Measurements from ENCODE around the gene SPEM3.

Gene SPEM3

GRCh38 chr17:7428557-7428956 is at the start of gene SPEM3:
Gene SPEM3, plus strand, starts transcription at chr17:7428857. Its CDS starts 46 bp downstream, at chr17:7428903.
- Histone ChIP-seq H3K36me3 (no peaks in the 10 kb centered on the region), H3K4me2 (no peak within 1 kb of the TSS), H4K20me1 (no peaks in the 10 kb centered on the region), H3K27ac (no peak within 1 kb of the TSS), H3K4me3 (no peak within 1 kb of the TSS), H3K4me1 (peaks cover 8% of the 10 kb centered on the region), H3K27me3 (no peaks in the 10 kb centered on the region), H3K9ac (no peak within 1 kb of the TSS), H3K9me3 (no peaks in the 10 kb centered on the region)
- no peak for TF ChIP-seq Cebpa-rat (IDR thresholded peaks at IDR 0.05)

DNA sequence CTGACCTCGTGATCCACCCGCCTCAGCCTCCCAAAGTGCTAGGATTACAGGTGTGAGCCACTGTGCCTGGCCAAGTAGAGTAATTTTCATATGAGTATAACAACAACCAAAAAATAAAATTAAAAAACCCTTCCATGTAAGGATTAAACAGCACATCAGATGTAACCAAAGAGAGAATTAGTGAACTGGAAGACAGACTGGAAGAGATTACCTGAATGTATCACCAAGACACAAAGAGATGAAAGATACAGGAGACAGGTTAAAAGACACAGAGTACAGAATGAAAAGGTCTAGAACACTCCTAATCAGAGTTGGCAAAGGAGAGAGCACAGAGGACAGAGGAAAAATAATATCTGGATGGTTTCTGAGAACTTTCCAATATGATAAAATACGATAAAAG is 49.5 kb upstream of the SPEM3 start:
- Histone ChIP-seq H3K4me3 (no peak overlapping the region), H3K36me3 (no peaks in the 10 kb centered on the region)

DNA sequence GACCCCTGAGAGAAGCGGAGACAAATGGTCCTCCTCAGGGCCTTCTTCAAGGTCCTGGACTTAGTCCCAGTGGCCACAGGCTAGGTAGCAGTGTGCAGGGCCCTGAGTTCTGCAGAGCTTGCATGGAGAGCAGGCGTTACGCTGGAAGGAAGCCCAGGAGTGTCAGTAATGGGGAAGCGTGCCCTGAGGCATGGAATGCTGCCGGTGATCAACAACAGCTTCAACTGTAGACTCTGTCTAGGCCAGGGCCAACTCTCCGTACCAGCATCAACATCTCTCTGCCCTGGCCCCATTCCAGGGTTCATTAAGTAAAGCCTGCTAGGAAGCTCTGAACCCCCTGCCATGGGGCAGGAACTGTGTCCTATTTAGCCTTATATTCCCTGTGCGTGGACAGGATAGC is 48.3 kb upstream of the SPEM3 start:
- Histone ChIP-seq H3K27me3 (peaks cover 62% of the 10 kb centered on the region), H3K9ac (no peak overlapping the region)

More for the DNA sequence above, 49.5 kb upstream of the SPEM3 start:
- Histone ChIP-seq H3K4me2 (no peak overlapping the region), H3K9me3 (peaks cover 20% of the 10 kb centered on the region), H3K4me1 (peaks cover 7% of the 10 kb centered on the region), H3K9ac (no peak overlapping the region), H3K27me3 (peaks cover 55% of the 10 kb centered on the region), H3K27ac (no peak overlapping the region), H4K20me1 (peaks cover 7% of the 10 kb centered on the region; the same call in 1 of the 2 replicates)
- TF ChIP-seq Cebpa-rat (IDR thresholded peaks at IDR 0.05): no peak

DNA sequence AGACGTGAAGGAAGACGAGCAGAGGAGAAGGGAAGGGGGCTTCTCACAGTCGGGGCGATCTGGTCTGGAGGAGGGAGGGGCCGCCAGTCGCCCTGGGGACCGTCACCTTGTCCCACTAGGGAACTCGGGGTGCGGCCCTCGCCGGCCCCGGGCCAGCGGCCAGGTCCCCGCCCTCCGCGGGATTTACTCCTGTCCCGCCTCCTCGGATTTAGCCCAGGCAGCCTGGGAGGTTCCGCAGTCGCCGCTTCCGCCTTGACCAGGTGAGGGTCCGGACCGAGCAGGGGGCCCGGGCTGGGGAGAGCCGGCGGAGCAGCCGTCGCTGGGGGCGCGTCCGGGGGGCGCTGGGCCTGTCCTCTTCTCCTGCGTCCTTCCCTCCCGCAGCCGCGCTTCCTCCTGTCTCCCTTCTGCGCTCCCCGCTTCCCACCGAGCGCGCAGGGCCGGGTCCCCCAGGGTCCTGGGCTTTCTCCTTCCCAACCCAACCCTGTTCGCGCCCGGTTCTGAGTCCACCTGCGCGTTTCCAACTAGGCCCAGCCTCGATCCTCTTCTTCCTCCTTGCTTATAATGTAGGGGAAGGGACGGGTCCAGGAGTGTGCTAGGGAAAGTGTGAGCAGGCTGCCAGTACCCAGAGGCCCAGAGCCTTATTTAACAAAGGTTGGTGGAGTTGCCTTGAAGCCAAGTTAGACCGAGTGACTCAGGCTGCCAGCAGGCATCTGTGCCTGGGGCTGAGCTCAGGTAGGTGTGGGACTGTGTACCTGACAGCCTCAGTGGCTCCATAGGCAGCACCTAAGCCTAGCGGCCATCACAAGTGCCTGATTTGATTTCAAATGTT is 47.6 kb upstream of the SPEM3 start, which contains the start of gene TNK1:
Gene TNK1, plus strand, starts transcription at position 235 of the 829 bp plus-strand sequence. CDS start 1,838 bp downstream, outside the sequence.
- TF ChIP-seq Cebpa-rat (IDR thresholded peaks at IDR 0.05): no peak
- Histone ChIP-seq H3K9ac (no peak within 1 kb of the TSS), H3K36me3 (no peaks in the 10 kb centered on the region; the same call in 1 of the 2 replicates), H3K27me3 (peaks cover 62% of the 10 kb centered on the region), H3K27ac (no peak within 1 kb of the TSS), H3K4me2 (no peak within 1 kb of the TSS), H4K20me1 (peaks cover 10% of the 10 kb centered on the region; the same call in 1 of the 2 replicates), H3K4me3 (no peak within 1 kb of the TSS), H3K4me1 (peaks cover 12% of the 10 kb centered on the region), H3K9me3 (peaks cover 20% of the 10 kb centered on the region)

More for the DNA sequence above, 48.3 kb upstream of the SPEM3 start:
- no peaks in the 10 kb centered on the region for H3K36me3 ChIP-seq
- peaks cover 12% of the 10 kb centered on the region for H3K4me1 ChIP-seq
- no peak overlapping the region for H3K27ac ChIP-seq
- no peak overlapping the region for H3K4me3 ChIP-seq
- no peak for TF ChIP-seq Cebpa-rat (IDR thresholded peaks at IDR 0.05)
- H3K9me3 ChIP-seq: peaks cover 20% of the 10 kb centered on the region
- H3K4me2 ChIP-seq: no peak overlapping the region
- H4K20me1 ChIP-seq: peaks cover 7% of the 10 kb centered on the region; the same call in 1 of the 2 replicates

DNA sequence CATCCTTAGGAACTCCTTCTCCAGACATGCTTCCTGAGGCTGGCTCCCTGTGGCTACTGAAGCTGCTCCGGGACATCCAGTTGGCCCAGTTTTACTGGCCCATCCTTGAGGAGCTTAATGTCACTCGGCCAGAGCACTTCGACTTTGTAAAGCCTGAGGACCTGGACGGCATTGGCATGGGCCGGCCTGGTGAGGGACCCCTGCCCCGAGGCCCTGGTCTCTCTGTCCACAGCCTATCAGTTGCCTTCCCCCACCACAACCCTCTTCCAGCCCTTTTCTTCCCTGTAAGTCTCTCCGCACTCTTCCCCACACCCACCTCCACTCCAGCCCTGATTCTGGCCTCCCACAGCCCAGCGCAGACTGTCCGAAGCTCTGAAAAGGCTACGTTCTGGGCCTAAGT is 45.8 kb upstream of the SPEM3 start:
- peaks cover 20% of the 10 kb centered on the region for H3K9me3 ChIP-seq
- peaks cover 18% of the 10 kb centered on the region; the same call in 1 of the 2 replicates for H4K20me1 ChIP-seq
- H3K27ac ChIP-seq: no peak overlapping the region
- H3K4me1 ChIP-seq: peaks cover 12% of the 10 kb centered on the region
- peaks cover 3% of the 10 kb centered on the region for H3K36me3 ChIP-seq
- peaks cover 62% of the 10 kb centered on the region for H3K27me3 ChIP-seq
- TF ChIP-seq Cebpa-rat (IDR thresholded peaks at IDR 0.05): no peak
- no peak overlapping the region for H3K4me2 ChIP-seq
- H3K9ac ChIP-seq: no peak overlapping the region
- no peak overlapping the region for H3K4me3 ChIP-seq

DNA sequence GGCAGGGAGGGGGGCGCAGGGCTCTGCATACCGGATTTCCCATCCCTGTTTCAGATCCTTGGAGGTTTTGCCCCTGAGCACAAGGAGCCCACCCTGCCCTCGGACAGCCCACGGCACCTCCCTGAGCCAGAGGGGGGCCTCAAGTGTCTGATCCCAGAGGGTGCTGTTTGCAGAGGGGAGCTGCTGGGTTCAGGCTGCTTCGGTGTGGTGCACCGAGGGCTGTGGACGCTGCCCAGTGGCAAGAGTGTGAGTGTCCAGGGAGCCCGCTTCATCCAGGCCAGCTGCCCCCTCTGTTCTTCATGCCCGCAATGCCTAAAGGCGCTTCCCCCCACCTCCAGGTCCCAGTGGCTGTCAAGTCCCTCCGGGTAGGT is 45.3 kb upstream of the SPEM3 start:
- peaks cover 18% of the 10 kb centered on the region; the same call in 1 of the 2 replicates for H4K20me1 ChIP-seq
- H3K9me3 ChIP-seq: peaks cover 20% of the 10 kb centered on the region
- H3K4me2 ChIP-seq: peak overlapping the region; percentile 91
- no peak overlapping the region for H3K4me3 ChIP-seq
- H3K27me3 ChIP-seq: peaks cover 62% of the 10 kb centered on the region
- H3K4me1 ChIP-seq: peaks cover 13% of the 10 kb centered on the region
- no peak overlapping the region for H3K9ac ChIP-seq
- peaks cover 8% of the 10 kb centered on the region for H3K36me3 ChIP-seq
- no peak overlapping the region for H3K27ac ChIP-seq
- no peak for TF ChIP-seq Cebpa-rat (IDR thresholded peaks at IDR 0.05)

GRCh38 chr17:7383742-7384488 is 44.7 kb upstream of the SPEM3 start:
- H4K20me1 ChIP-seq: peaks cover 22% of the 10 kb centered on the region; the same call in 1 of the 2 replicates
- peak overlapping the region; percentile 65 for H3K4me3 ChIP-seq
- H3K27me3 ChIP-seq: peaks cover 60% of the 10 kb centered on the region
- H3K9ac ChIP-seq: peak overlapping the region; percentile 44; the same call in 1 of the 2 replicates
- H3K4me2 ChIP-seq: peak overlapping the region; percentile 91
- peaks cover 13% of the 10 kb centered on the region for H3K36me3 ChIP-seq
- H3K4me1 ChIP-seq: peaks cover 18% of the 10 kb centered on the region
- TF ChIP-seq Cebpa-rat (IDR thresholded peaks at IDR 0.05): no peak
- peaks cover 18% of the 10 kb centered on the region for H3K9me3 ChIP-seq
- no peak overlapping the region; the same call in 1 of the 2 replicates for H3K27ac ChIP-seq

- Histone ChIP-seq H3K36me3 (peaks cover 20% of the 10 kb centered on the region), H3K4me1 (peaks cover 23% of the 10 kb centered on the region), H3K27me3 (peaks cover 53% of the 10 kb centered on the region), H3K9me3 (peaks cover 11% of the 10 kb centered on the region), H3K4me2 (peak overlapping the region; percentile 91), H3K27ac (no peak overlapping the region; the same call in 1 of the 2 replicates), H3K9ac (peak overlapping the region; percentile 44; the same call in 1 of the 2 replicates), H4K20me1 (peaks cover 25% of the 10 kb centered on the region; the same call in 1 of the 2 replicates), H3K4me3 (peak overlapping the region; percentile 65)
- TF ChIP-seq Cebpa-rat (IDR thresholded peaks at IDR 0.05): no peak
These were observed 44.1 kb upstream of the SPEM3 start for GRCh38 chr17:7384489-7385081.

- Histone ChIP-seq H3K9ac (no peak overlapping the region), H3K36me3 (peaks cover 52% of the 10 kb centered on the region), H3K27ac (no peak overlapping the region), H4K20me1 (peaks cover 17% of the 10 kb centered on the region; the same call in 1 of the 2 replicates), H3K9me3 (no peaks in the 10 kb centered on the region), H3K27me3 (peaks cover 10% of the 10 kb centered on the region), H3K4me2 (no peak overlapping the region), H3K4me3 (no peak overlapping the region), H3K4me1 (peaks cover 38% of the 10 kb centered on the region)
- no peak for TF ChIP-seq Cebpa-rat (IDR thresholded peaks at IDR 0.05)
These were observed 39.8 kb upstream of the SPEM3 start for GRCh38 chr17:7388856-7389255.
